WERI-Rb-1 (cell line): Measurements from ENCODE around the gene SEC31A.
"Not testable (repeated sequence)": the region's sequence is repeated elsewhere in the genome, so short reads cannot be mapped to it uniquely, and the experiment has no call there.

ENCODE experiments used
- DNase-seq: peaks from one replicate; pipeline ENCODE4 v3.0.0-alpha.2; 2020
- H3K27ac ChIP-seq: fragments of 250-450 bp; sonication (Bioruptor Pico); 2 replicates; pipeline ENCODE4 v1.5.1; 2020; ENCODE audit warnings: mild to moderate bottlenecking, moderate library complexity
- H3K27me3 ChIP-seq: fragments of 250-450 bp; sonication (Bioruptor Pico); 2 replicates; pipeline ENCODE4 v1.5.1; 2021; ENCODE audit warnings: mild to moderate bottlenecking, low read depth, moderate library complexity; ENCODE audit not compliant: insufficient read depth, severe bottlenecking
- H3K36me3 ChIP-seq: fragments of 250-450 bp; sonication (Bioruptor Pico); 2 replicates; pipeline ENCODE4 v1.5.1; 2020; ENCODE audit warnings: mild to moderate bottlenecking, moderate library complexity
- H3K4me3 ChIP-seq: 2 replicates; pipeline ENCODE4 v1.5.1; 2011; ENCODE audit warnings: low read depth, mild to moderate bottlenecking, control low read depth, low read length
- H3K9me3 ChIP-seq: fragments of 250-450 bp; sonication (Bioruptor Pico); 2 replicates; pipeline ENCODE4 v1.5.1; 2021; ENCODE audit warnings: mild to moderate bottlenecking, moderate library complexity; ENCODE audit not compliant: severe bottlenecking
- TF ChIP-seq, protein P1 (sequence below): IDR thresholded peaks from 2 replicates; pipeline ENCODE4 v1.5.1; 2011; ENCODE audit warnings: low read depth, mild to moderate bottlenecking, control low read depth, inconsistent platforms, low read length

SEC31A gene

DNA sequence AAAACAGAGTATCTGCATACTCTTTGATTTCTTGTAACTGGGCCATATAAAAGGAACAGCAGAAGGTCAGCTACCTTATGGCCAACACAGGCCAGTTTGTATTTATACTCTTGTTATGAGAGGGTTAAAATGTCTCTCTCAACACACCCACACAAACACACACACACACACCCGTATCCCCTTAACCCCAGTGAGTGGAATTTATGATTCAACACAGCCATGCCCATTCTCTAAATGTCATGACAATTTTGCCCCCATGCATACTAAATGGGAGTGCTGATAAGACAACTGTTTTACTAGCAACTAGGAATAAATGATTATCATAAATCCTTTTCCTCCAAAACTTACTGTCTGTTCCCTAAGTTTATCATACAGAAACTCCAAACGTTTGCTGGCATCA, 70.3 kb downstream of the SEC31A start:
- TF ChIP-seq, protein P1, sequence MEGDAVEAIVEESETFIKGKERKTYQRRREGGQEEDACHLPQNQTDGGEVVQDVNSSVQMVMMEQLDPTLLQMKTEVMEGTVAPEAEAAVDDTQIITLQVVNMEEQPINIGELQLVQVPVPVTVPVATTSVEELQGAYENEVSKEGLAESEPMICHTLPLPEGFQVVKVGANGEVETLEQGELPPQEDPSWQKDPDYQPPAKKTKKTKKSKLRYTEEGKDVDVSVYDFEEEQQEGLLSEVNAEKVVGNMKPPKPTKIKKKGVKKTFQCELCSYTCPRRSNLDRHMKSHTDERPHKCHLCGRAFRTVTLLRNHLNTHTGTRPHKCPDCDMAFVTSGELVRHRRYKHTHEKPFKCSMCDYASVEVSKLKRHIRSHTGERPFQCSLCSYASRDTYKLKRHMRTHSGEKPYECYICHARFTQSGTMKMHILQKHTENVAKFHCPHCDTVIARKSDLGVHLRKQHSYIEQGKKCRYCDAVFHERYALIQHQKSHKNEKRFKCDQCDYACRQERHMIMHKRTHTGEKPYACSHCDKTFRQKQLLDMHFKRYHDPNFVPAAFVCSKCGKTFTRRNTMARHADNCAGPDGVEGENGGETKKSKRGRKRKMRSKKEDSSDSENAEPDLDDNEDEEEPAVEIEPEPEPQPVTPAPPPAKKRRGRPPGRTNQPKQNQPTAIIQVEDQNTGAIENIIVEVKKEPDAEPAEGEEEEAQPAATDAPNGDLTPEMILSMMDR = no peak
- Histone ChIP-seq H3K9me3 (no peaks in the 10 kb centered on the region), H3K36me3 (peaks cover 60% of the 10 kb centered on the region), H3K4me3 (no peak overlapping the region), H3K27me3 (no peaks in the 10 kb centered on the region), H3K27ac (no peak overlapping the region)
- DNase-seq = no peak

DNA sequence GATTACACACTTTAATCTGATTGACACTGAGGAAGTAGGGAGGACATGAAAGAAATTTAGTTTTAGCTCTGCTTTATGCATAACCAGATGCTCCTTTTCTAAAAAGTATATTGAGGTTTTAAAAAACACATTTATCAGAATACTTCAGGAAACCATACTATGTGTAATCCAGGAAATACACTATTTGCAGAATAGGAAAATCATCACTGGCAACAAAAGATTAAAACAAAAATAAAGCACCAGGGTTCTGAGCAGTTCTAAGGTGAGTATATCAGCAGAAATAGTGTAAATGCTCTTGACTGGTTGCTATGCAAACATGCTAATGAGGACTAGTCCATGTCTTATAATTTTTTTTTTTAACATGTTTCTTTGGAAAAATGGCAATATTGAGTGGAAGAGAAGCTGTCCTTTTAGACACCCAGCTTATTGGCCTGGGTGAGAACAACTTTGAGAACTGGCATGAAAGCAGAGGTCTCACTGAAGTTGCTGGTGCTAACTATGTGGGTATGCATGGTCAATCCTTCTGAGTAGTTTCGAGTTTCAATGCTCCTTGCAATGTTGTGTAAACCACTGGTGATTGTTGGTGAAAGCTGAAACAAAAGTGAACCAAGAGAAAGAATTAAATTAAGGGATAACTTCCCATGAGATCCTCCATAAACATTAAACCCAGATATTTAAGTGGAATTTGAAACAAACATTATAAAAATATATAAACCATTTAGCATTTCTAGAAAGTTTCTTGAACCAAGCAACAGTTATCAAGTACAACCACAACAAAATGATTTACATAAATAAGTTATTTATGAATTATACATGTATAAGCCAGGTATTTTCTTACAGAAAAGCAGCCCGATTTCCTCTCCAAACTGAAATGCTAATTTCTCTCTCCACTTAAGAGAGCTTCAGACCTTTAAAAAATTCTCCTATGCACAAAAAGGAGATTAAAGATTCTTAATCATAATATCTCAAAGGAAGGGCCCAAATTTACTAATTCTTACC, 72.0 kb downstream of the SEC31A start:
- no peaks in the 10 kb centered on the region for H3K9me3 ChIP-seq
- peaks cover 43% of the 10 kb centered on the region for H3K36me3 ChIP-seq
- TF ChIP-seq, protein P1 = no peak
- H3K27ac ChIP-seq = no peak overlapping the region
- H3K27me3 ChIP-seq = no peaks in the 10 kb centered on the region
- H3K4me3 ChIP-seq = no peak overlapping the region
- DNase-seq = no peak

DNA sequence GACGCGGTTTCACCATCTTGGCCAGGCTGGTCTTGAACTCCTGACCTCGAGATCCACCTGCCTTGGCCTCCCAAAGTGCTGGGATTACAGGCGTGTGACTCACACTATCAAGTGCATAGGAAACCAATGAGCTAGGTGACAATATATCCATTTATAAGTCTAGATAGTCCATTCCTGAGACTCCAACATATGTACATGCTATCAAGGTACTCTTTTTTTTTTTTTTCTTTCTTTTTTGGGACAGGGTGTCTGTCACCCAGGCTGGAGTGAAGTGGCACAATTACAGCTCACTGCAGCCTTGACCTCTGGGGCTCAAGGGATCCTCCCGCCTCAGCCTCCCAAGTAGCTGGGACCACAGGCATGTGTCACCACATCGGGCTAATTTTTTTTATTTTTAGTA, 74.1 kb downstream of the SEC31A start:
- H3K27ac ChIP-seq, DNase-seq, H3K9me3 ChIP-seq, H3K4me3 ChIP-seq, H3K27me3 ChIP-seq: not testable (repeated sequence)
- peaks cover 22% of the 10 kb centered on the region for H3K36me3 ChIP-seq

DNA sequence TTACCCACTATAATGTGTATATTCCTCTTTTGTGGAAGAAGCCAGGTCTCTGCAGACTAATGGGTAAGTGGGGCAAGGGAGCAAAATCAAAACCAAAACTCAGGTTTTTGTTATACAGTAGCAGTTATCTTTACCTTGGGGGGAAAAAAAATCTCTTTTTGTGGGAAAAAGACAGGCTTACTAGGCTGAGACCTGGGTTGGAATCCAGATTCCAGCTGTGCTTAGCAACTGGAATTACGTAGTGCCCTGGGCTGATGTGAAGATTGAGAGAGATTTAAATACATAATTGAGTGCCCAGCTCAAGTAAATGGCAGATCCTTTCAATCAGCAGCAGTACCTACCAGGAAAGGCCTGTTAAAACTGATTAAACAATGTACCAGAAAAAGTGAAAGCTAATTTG, 76.9 kb downstream of the SEC31A start:
- Histone ChIP-seq H3K4me3 (no peak overlapping the region), H3K9me3 (no peaks in the 10 kb centered on the region), H3K27me3 (no peaks in the 10 kb centered on the region), H3K36me3 (peaks cover 6% of the 10 kb centered on the region), H3K27ac (no peak overlapping the region)
- TF ChIP-seq, protein P1 = no peak
- no peak for DNase-seq

DNA sequence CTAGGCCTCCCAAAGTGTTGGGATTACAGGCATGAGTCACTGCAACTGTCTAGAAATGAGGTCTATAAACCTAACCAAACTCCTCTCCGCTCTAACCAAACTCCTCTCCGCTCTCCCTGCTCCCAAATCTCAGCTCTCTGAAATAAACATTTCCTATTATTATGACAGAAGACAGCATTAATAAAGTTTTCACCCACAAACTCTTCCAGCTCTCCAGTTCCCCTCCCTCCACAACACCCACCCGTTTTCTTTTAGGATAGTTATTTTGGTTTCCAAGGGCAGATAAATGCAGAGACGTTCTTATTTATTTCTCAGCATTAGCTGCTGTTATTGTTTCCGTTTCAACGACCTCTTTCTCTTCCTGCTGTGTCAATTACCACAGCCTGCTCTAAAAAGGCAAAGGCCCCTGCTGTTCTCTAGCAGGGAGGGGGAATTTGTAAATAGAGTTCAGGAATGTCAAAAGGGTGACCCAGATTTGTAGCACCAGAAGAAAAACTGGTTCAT, 79.1 kb downstream of the SEC31A start:
- TF ChIP-seq, protein P1 = no peak
- Histone ChIP-seq H3K27me3 (no peaks in the 10 kb centered on the region), H3K36me3 (no peaks in the 10 kb centered on the region), H3K4me3 (no peak overlapping the region), H3K9me3 (no peaks in the 10 kb centered on the region), H3K27ac (no peak overlapping the region)
- DNase-seq = no peak

DNA sequence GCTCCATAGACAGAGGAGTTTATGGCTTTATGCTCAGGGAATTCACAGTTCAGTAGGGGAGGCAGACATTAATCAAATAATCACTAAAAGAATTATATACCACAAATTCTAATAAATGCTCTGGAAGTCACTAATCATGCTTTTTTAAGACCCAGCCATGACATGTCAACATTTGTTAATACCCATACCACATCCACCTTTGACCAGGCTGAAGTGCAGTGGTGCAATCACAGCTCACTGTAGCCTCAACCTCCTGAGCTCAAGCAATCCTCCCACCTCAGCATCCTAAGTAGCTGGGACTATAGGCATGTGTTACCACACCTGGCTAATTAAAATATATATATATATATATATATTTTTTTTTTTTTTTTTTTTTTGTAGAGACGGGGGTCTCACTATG, 79.6 kb downstream of the SEC31A start:
- TF ChIP-seq, protein P1 = no peak
- Histone ChIP-seq H3K27me3 (no peaks in the 10 kb centered on the region), H3K4me3 (no peak overlapping the region), H3K36me3 (no peaks in the 10 kb centered on the region), H3K9me3 (no peaks in the 10 kb centered on the region), H3K27ac (no peak overlapping the region)
- DNase-seq = no peak
